ENCODE results near the gene ROR2. TPM values are rescaled to one million over a fixed set of nuclear protein-coding genes. Genes with fewer than 3 reads are reported as not detected.

ROR2 gene
- total and polyA plus RNA-seq, 7 donors, result 0.46 to 81.7 (median 51.4) TPM

GRCh38 chr9:91755761-91756509 is 194.1 kb downstream of the ROR2 start:
- WGBS, 2 donors, result 87 to 88% methylated on average over 16 of the region's 16 CpGs
- H3K27ac ChIP-seq, result peak overlapping the region in 1 of 4 donors; percentile 1
- TF ChIP-seq, protein P1, sequence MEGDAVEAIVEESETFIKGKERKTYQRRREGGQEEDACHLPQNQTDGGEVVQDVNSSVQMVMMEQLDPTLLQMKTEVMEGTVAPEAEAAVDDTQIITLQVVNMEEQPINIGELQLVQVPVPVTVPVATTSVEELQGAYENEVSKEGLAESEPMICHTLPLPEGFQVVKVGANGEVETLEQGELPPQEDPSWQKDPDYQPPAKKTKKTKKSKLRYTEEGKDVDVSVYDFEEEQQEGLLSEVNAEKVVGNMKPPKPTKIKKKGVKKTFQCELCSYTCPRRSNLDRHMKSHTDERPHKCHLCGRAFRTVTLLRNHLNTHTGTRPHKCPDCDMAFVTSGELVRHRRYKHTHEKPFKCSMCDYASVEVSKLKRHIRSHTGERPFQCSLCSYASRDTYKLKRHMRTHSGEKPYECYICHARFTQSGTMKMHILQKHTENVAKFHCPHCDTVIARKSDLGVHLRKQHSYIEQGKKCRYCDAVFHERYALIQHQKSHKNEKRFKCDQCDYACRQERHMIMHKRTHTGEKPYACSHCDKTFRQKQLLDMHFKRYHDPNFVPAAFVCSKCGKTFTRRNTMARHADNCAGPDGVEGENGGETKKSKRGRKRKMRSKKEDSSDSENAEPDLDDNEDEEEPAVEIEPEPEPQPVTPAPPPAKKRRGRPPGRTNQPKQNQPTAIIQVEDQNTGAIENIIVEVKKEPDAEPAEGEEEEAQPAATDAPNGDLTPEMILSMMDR (IDR thresholded peaks at IDR 0.05), result no peak
- TF ChIP-seq POLR2AphosphoS5 (IDR thresholded peaks at IDR 0.05) (no peak), POLR2A (IDR thresholded peaks at IDR 0.05) (no peak), EP300 (IDR thresholded peaks at IDR 0.05) (no peak)
- DNase-seq, result no peak
- peaks cover 3 to 31% (median 5%) of the 10 kb centered on the region in 4 donors for H3K36me3 ChIP-seq
- intact Hi-C loops (cut with DNase I), result no loop called here
- no peaks in the 10 kb centered on the region for H3K27me3 ChIP-seq
- H3K4me3 ChIP-seq, result no peak overlapping the region
- peaks cover 0 to 19% (median 13%) of the 10 kb centered on the region in 4 donors for H3K4me1 ChIP-seq
- H3K9me3 ChIP-seq, result no peaks in the 10 kb centered on the region

DNA sequence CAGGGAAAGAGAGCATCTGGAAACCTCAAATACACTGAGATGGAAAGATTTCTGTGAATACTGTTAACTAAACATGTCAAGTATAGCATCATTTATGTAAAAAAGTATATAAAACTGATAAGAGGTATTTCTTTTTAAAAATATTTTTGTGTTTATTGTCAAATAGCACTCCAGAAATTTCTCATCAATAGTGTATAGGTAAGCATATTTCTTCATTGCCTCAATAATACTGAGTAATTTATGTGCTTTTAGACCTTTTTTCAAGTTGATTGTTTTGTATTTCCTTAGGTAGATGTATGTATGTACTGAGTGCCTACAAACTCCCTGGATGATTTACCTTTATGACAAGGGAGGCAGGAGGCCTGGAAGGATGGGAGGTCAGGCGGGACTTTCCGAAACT is 196.3 kb downstream of the ROR2 start:
- intact Hi-C loops (cut with DNase I), result no loop called here

GRCh38 chr9:91751922-91752321 is 198.1 kb downstream of the ROR2 start:
- intact Hi-C loops (cut with DNase I), result no loop called here
- peaks cover 3 to 26% (median 5%) of the 10 kb centered on the region in 4 donors for H3K36me3 ChIP-seq
- no peak overlapping the region for H3K4me3 ChIP-seq
- no peaks in the 10 kb centered on the region for H3K27me3 ChIP-seq
- DNase-seq, result no peak
- WGBS, 2 donors, result 88 to 89% methylated on average over 2 of the region's 2 CpGs
- peaks cover 0 to 6% (median 2%) of the 10 kb centered on the region in 4 donors for H3K4me1 ChIP-seq
- TF ChIP-seq, protein P1 (IDR thresholded peaks at IDR 0.05), result no peak
- TF ChIP-seq EP300 (IDR thresholded peaks at IDR 0.05) (no peak), POLR2AphosphoS5 (IDR thresholded peaks at IDR 0.05) (no peak), POLR2A (IDR thresholded peaks at IDR 0.05) (no peak)
- no peaks in the 10 kb centered on the region for H3K9me3 ChIP-seq
- no peak overlapping the region for H3K27ac ChIP-seq

More for the DNA sequence above, 196.3 kb downstream of the ROR2 start:
- peaks cover 0 to 19% (median 11%) of the 10 kb centered on the region in 4 donors for H3K4me1 ChIP-seq
- no peaks in the 10 kb centered on the region for H3K9me3 ChIP-seq
- TF ChIP-seq POLR2A (IDR thresholded peaks at IDR 0.05) (no peak), EP300 (IDR thresholded peaks at IDR 0.05) (no peak), POLR2AphosphoS5 (IDR thresholded peaks at IDR 0.05) (no peak)
- TF ChIP-seq, protein P1 (IDR thresholded peaks at IDR 0.05), result no peak
- no peak for DNase-seq
- H3K36me3 ChIP-seq, result peaks cover 3 to 31% (median 5%) of the 10 kb centered on the region in 4 donors
- 50 to 73% methylated on average over 2 of the region's 2 CpGs for WGBS, 2 donors
- no peaks in the 10 kb centered on the region for H3K27me3 ChIP-seq
- no peak overlapping the region for H3K27ac ChIP-seq
- H3K4me3 ChIP-seq, result no peak overlapping the region

DNA sequence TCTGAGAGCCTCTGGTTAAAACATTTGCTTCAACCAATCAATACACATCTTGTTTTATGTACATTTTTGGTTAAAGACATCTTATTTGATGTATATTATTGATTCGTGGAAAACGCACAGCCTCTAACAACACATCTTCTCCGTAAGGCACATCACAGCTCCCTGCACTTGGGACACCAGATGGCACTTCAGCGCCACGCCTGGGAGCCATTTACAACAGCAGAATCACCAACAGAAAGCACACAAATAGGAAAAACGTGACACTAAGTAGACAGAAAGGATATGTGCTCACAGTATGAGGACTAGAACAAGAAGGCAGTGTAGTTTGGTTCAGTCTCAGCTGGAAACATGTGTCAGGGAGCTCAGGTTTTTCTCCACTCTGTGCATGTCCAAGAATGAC is 199.7 kb downstream of the ROR2 start:
- no peak for DNase-seq
- 16 to 68% methylated on average over 6 of the region's 6 CpGs for WGBS, 2 donors
- Histone ChIP-seq H3K27me3 (no peaks in the 10 kb centered on the region), H3K9me3 (no peaks in the 10 kb centered on the region), H3K4me3 (no peak overlapping the region), H3K36me3 (peaks cover 3 to 12% (median 5%) of the 10 kb centered on the region in 4 donors), H3K27ac (no peak overlapping the region), H3K4me1 (peaks cover 0 to 6% (median 2%) of the 10 kb centered on the region in 4 donors)
- TF ChIP-seq POLR2AphosphoS5 (IDR thresholded peaks at IDR 0.05), result no peak
- TF ChIP-seq, protein P1 (IDR thresholded peaks at IDR 0.05), result no peak
- TF ChIP-seq EP300 (IDR thresholded peaks at IDR 0.05), result no peak
- TF ChIP-seq POLR2A (IDR thresholded peaks at IDR 0.05), result no peak
- intact Hi-C loops (cut with DNase I), result no loop called here
